Stimulated activated CD8-positive, alpha-beta memory T cell treated with anti-CD3 and anti-CD28 coated beads, Interleukin-12 subunit alpha, Interleukin-12 subunit beta, amount 100 ng/mL, for 4 hours (primary cell): ENCODE measurements around the gene DPP7.
A peak's percentile ranks its signal among the peaks of the same experiment; 100 is the strongest.
"Not testable (repeated sequence)": the region's sequence is repeated elsewhere in the genome, so short reads cannot be mapped to it uniquely, and the experiment has no call there.

Source experiments
- DNase-seq: peaks from one replicate; pipeline ENCODE4 v3.0.0-alpha.2; 2020; ENCODE audit warnings: low read depth

DPP7 gene

GRCh38 chr9:137147793-137148160, 33.2 kb upstream of the DPP7 start:
- no peak for DNase-seq

GRCh38 chr9:137147091-137147792, 32.7 kb upstream of the DPP7 start:
- no peak for DNase-seq

GRCh38 chr9:137146527-137146918, 32.0 kb upstream of the DPP7 start:
- no peak for DNase-seq

DNA sequence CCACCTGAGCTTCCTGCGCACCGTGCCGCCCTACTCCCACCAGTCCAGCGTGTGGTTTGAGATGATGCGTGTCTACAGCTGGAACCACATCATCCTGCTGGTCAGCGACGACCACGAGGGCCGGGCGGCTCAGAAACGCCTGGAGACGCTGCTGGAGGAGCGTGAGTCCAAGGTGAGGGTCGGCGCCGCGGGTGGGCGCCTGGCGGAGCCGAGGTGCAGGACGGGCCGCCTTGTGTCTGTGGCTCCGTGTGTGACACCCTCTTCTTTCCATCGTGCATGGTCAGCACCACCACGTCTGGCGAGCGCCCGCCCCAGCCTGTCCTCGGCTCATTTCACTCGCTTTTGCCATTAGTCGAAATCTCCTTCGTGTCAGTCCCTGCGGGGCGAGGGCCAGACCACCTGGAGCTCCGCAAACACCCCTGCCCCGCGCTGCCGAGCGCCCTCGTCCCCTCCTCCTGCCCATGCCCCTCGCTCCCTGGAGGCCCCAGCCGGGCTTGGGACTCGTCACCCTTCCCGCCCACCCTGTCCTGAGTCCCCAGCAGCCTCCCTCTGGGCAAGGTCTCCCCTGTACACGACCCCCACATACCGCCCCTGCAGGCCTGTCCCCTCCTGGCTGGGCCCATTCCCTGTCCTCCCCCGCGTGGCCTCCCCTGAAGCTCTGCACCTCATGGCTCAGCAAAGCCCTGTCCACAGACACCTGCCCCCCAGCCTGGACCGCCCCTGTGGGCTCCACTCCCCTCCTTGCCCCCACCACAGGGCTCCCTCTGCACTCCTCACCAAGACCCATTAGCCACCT, 31.4 kb upstream of the DPP7 start:
- no peak for DNase-seq

DNA sequence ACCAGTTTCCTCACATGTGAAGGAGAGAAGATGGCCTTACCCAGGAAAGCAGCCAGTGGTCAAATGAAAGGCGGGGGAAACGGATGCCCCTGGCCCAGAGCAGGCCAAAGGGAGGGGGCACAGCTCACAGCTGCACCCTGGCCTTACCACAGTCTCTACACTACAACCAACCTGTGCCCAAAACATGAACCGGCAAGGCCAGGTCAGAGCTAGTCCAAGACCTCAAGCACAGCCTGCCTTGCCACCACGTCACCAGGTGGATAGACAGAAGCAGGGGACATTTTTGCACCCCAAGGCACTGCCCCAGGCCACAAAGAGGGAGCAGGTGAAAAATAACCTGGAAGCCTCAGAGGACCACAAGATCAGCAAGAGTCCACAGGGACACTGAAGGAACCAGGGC, 28.9 kb upstream of the DPP7 start:
- no peak for DNase-seq

GRCh38 chr9:137141976-137142936, 27.7 kb upstream of the DPP7 start:
- no peak for DNase-seq

DNA sequence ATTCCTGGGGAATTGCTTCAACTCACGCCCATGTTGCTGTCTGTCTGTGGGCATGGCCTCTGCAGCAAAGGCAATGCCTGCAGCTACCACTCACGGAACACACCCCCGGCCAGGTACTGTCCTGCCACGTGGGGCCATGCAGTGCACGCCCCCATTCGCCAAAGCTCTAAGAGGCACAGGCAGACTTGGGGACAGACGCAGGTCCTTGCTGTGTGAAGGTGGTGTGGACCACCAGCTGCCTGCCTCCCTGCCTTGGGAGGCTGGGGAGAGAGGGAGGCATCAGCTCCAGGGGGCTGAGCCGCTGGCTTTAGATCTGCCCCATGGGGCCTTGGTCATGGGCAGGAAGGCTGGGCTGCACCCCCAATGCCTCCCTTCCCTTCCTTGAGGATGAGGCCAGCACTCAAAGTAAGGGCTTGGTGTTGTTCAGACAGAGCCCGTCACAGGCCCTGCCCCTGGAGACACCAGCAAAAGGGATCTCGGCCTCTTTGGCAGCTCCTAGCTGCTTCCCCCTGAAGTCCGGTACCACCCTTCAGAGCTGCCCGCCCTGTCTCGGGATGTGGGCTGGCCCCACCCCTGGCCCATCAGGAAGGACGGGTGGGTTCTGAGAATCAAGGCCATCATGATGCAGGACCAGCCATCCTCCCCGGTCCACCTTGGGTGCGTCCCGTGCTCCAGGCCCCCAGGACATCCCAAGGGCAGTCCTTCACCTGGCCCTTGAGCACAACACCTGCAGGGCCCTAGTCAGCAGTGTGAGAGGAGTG, 26.7 kb upstream of the DPP7 start:
- DNase-seq: no peak

- no peak for DNase-seq
Observed at GRCh38 chr9:137140151-137141012, 25.8 kb upstream of the DPP7 start.

DNA sequence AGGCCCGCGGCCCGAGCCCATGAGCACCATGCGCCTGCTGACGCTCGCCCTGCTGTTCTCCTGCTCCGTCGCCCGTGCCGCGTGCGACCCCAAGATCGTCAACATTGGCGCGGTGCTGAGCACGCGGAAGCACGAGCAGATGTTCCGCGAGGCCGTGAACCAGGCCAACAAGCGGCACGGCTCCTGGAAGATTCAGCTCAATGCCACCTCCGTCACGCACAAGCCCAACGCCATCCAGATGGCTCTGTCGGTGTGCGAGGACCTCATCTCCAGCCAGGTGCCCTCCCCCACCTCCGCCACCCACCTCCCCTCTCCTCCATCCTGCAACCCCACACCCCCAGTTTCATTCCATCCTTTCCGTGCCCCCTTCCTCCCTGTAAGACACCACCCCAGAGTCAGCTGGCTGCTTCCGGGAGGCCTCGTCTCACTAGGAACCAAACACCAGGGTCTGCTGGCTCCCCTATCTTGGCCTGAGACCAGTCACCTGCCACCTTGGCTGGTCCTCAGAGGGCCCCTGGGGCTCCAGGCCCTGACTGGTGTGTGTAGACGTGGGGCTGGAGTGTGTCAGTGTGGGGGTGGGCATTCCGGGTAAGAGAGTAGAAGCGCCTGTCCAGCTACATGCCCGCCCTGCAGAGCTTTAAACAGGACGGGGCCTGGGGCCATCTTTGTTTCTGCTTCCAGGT, 25.1 kb upstream of the DPP7 start:
- DNase-seq: no peak

- no peak for DNase-seq
Observed at GRCh38 chr9:137138722-137139467, 24.4 kb upstream of the DPP7 start, which contains the start of gene GRIN1. TSS of gene GRIN1 (plus strand) at chr9:137139154. CDS start at chr9:137139487, 333 bp downstream.

DNA sequence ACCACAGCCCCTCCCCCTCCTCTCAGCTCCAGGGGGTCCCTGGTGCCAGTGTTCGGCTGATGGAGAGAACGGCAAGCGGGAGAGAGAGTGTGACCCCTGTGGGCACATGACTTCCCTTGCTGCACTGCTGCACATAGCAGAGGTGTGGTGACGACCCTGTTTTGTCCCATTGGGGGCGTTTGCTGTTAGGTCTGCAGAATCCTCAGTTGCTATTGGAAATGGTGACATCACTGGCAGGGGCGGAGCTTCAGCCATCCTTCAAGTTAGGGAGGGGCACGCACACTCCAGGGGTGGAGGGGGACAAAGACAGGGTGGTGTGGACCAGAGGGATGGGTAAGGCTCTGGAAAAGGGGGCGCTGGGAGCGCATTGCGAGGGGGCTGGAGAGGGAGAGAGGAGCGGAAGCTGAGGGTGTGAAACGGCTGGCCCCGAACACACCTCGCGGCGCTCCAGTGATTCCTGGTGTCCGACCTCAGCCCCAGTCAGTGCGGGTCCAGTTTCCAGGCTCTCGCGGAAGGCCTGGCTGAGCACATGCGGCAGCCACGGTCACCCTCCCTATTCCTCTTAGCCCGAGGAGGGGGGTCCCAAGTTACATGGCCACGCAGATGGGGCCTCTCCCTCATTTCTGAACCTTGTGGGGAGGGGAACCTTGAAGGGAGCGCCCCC, 23.7 kb upstream of the DPP7 start:
- DNase-seq: no peak

- DNase-seq: no peak
Observed at GRCh38 chr9:137136881-137137607, 22.5 kb upstream of the DPP7 start.

DNA sequence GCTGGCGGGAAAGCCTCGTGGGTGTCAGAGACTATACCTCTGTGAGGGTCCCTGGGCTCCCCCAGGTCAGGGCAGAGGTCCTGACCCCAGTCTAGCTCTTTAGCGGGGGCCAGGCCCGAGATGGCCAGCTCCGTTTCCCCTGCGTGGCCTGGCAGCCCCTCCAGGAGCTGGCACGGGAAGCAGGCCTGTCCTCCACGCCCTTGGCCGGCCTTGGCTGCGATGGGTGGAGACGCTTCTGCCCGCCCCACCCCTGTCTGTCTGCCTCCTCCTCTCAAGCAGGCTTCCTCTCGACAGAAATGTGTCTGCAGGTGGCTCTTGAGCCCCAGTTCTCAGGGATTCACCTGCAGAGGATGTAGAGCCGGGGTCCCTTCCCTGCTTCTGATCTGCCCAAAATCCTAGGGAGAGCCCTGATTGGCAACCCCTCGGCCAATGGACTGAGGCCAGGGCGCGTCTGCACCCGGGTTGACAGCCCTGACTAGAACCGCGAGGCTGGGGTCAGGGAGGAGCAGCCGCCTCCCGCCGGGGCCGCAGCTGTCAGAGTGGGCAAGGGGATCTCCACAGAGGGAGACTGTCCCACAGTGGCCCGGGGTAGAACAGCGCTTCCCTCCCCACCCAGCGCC, 21.8 kb upstream of the DPP7 start:
- no peak for DNase-seq

GRCh38 chr9:137135154-137135553, 20.6 kb upstream of the DPP7 start:
- not testable (repeated sequence) for DNase-seq

GRCh38 chr9:137134191-137134590, 19.7 kb upstream of the DPP7 start:
- DNase-seq: no peak

- no peak for DNase-seq
Observed at GRCh38 chr9:137130176-137130755, 15.7 kb upstream of the DPP7 start.

DNA sequence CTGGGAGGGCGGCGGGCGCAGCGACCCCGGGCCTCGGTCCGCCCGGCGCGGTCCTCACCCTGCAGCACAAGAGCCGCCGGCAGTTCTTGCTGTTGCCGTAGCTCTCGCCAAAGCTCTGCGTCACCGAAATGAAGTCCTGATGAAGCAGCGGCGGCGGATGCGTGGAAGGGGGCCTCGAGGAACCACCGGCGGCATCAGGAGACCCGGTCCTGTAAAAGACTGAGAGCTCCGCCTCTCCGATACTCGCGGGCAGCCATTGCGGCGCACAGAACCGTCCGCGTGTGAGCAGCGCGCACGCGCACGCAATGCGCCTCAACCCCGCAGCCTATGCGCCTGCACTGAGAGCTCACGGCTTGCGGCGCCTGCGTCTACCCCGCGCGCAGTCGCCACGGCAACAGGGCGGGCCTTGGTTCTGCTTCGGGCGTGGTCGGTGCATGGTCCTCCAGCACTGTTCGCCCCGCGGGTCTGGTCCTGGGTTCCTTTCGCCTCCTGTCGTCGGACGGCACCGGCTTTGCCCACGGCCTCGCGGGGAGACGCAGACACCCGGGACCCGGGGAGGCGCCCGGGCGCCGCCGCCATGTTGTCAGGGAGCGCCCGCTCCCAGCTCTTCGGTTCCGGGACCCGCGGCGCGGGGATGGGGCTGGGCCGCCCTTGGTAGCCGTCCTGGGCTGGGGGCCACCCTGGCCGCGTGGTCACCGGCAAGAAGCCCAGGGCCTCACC, 15.1 kb upstream of the DPP7 start:
- DNase-seq: peak; percentile 86
